Spinal cord (tissue), 10 donors: ENCODE results near the gene TNFSF4. TPM values are rescaled to one million over a fixed set of nuclear protein-coding genes. Genes with fewer than 3 reads are reported as not detected.
"Not testable (repeated sequence)": the region's sequence is repeated elsewhere in the genome, so short reads cannot be mapped to it uniquely, and the experiment has no call there.

Source experiments
- DNase-seq, 6 donors: peaks; one replicate each; pipeline versions ENCODE4 v3.0.0 to v3.0.0-alpha.2; 2013 to 2015; ENCODE audit warnings: low spot score in 6 of 6, low read depth in 4 of 6
- H3K27ac ChIP-seq: one replicate; pipeline ENCODE4 v1.5.1; 2013; ENCODE audit warnings: low read depth, low read length, control low read depth
- H3K27me3 ChIP-seq: one replicate; pipeline ENCODE4 v1.6.1; 2013; ENCODE audit warnings: low read length; ENCODE audit not compliant: control insufficient read depth, insufficient read depth
- H3K36me3 ChIP-seq: one replicate; pipeline ENCODE4 v1.6.1; 2013; ENCODE audit warnings: low read length; ENCODE audit not compliant: control insufficient read depth, insufficient read depth
- H3K4me1 ChIP-seq: one replicate; pipeline ENCODE4 v1.6.1; 2013; ENCODE audit warnings: low read length; ENCODE audit not compliant: control insufficient read depth, insufficient read depth
- H3K4me3 ChIP-seq: one replicate; pipeline ENCODE4 v1.5.1; 2013; ENCODE audit warnings: low read depth, low read length, control low read depth
- H3K9me3 ChIP-seq: one replicate; pipeline ENCODE4 v1.6.1; 2013; ENCODE audit warnings: low read length; ENCODE audit not compliant: control insufficient read depth, insufficient read depth
- WGBS: methylation state at CpG from one replicate; pipeline ENCODE4 v1.1.5; 2013; ENCODE audit warnings: missing lambda C conversion rate; ENCODE audit not compliant: insufficient coverage; 5-methylcytosine and 5-hydroxymethylcytosine counted together
- polyA plus RNA-seq, 2 donors: library from polyadenylated mRNA; unstranded; fragments of 120-200 nt; gene quantifications; one replicate each; pipeline ENCODE4 v1.2.1, GENCODE V29; 2013; ENCODE audit not compliant: insufficient read length in 2 of 2
- total RNA-seq, 2 donors: library from RNA; depleted of rRNA in 1 of 2; stranded (reverse); fragments of 120-200 nt in 1 of 2; fragments of >200 nt in 1 of 2; gene quantifications; one replicate each; pipeline versions ENCODE4 v1.2.3 to v1.2.4, GENCODE V29; 2013 to 2014
- donor health status: healthy.

The TNFSF4 gene
- total and polyA plus RNA-seq, 4 donors: 1.2 to 2.7 (median 1.5) TPM

GRCh38 chr1:173171152-173171551 is 36.0 kb downstream of the TNFSF4 start:
- no peaks in the 10 kb centered on the region for H3K4me1 ChIP-seq
- no peak for DNase-seq
- WGBS: 60% methylated on average over 1 of the region's 2 CpGs

GRCh38 chr1:173168941-173169340 is 38.2 kb downstream of the TNFSF4 start:
- H3K4me3 ChIP-seq: no peak overlapping the region
- H3K36me3 ChIP-seq: no peaks in the 10 kb centered on the region
- no peaks in the 10 kb centered on the region for H3K27me3 ChIP-seq
- no peak for DNase-seq
- H3K9me3 ChIP-seq: peaks cover 7% of the 10 kb centered on the region
- H3K4me1 ChIP-seq: no peaks in the 10 kb centered on the region
- WGBS: no CpG with 5 or more reads among the region's 2 CpGs
- H3K27ac ChIP-seq: no peak overlapping the region

More at GRCh38 chr1:173171152-173171551, 36.0 kb downstream of the TNFSF4 start:
- Histone ChIP-seq H3K27ac (no peak overlapping the region), H3K9me3 (peaks cover 7% of the 10 kb centered on the region), H3K4me3 (no peak overlapping the region), H3K36me3 (no peaks in the 10 kb centered on the region), H3K27me3 (no peaks in the 10 kb centered on the region)

GRCh38 chr1:173164686-173165085 is 42.4 kb downstream of the TNFSF4 start:
- H3K4me1 ChIP-seq: no peaks in the 10 kb centered on the region
- H3K27ac ChIP-seq: no peak overlapping the region
- no peaks in the 10 kb centered on the region for H3K27me3 ChIP-seq
- no peaks in the 10 kb centered on the region for H3K36me3 ChIP-seq
- no peak for DNase-seq
- H3K4me3 ChIP-seq: no peak overlapping the region
- H3K9me3 ChIP-seq: no peaks in the 10 kb centered on the region
- no CpG with 5 or more reads among the region's 7 CpGs for WGBS

GRCh38 chr1:173164178-173164577 is 43.0 kb downstream of the TNFSF4 start:
- DNase-seq: no peak
- no peak overlapping the region for H3K4me3 ChIP-seq
- H3K27ac ChIP-seq: no peak overlapping the region
- no peaks in the 10 kb centered on the region for H3K36me3 ChIP-seq
- H3K27me3 ChIP-seq: no peaks in the 10 kb centered on the region
- WGBS: no CpG with 5 or more reads among the region's 1 CpG
- no peaks in the 10 kb centered on the region for H3K9me3 ChIP-seq
- no peaks in the 10 kb centered on the region for H3K4me1 ChIP-seq

GRCh38 chr1:173163222-173163621 is 43.9 kb downstream of the TNFSF4 start:
- Histone ChIP-seq H3K4me3 (no peak overlapping the region), H3K9me3 (no peaks in the 10 kb centered on the region), H3K36me3 (no peaks in the 10 kb centered on the region), H3K27me3 (no peaks in the 10 kb centered on the region), H3K27ac (no peak overlapping the region), H3K4me1 (no peaks in the 10 kb centered on the region)
- no CpG with 5 or more reads among the region's 2 CpGs for WGBS
- no peak for DNase-seq

GRCh38 chr1:173162601-173163000 is 44.5 kb downstream of the TNFSF4 start:
- no peak for DNase-seq
- H3K27me3 ChIP-seq: no peaks in the 10 kb centered on the region
- H3K27ac ChIP-seq: no peak overlapping the region
- no peaks in the 10 kb centered on the region for H3K9me3 ChIP-seq
- H3K4me1 ChIP-seq: no peaks in the 10 kb centered on the region
- H3K4me3 ChIP-seq: no peak overlapping the region
- no peaks in the 10 kb centered on the region for H3K36me3 ChIP-seq
- no CpG with 5 or more reads among the region's 1 CpG for WGBS

GRCh38 chr1:173161510-173162221 is 45.5 kb downstream of the TNFSF4 start:
- Histone ChIP-seq H3K27me3 (no peaks in the 10 kb centered on the region), H3K36me3 (no peaks in the 10 kb centered on the region), H3K4me1 (no peaks in the 10 kb centered on the region), H3K4me3 (no peak overlapping the region), H3K27ac (no peak overlapping the region), H3K9me3 (no peaks in the 10 kb centered on the region)
- no peak for DNase-seq
- WGBS: no CpG with 5 or more reads among the region's 3 CpGs

GRCh38 chr1:173153964-173154363 is 53.2 kb downstream of the TNFSF4 start:
- H3K27ac ChIP-seq, H3K9me3 ChIP-seq, H3K4me3 ChIP-seq, H3K4me1 ChIP-seq, H3K27me3 ChIP-seq, H3K36me3 ChIP-seq, DNase-seq: not testable (repeated sequence)
- WGBS: over 99% methylated on average over 9 of the region's 9 CpGs

GRCh38 chr1:173153503-173153902 is 53.6 kb downstream of the TNFSF4 start:
- no peaks in the 10 kb centered on the region for H3K36me3 ChIP-seq
- no peak overlapping the region for H3K4me3 ChIP-seq
- no peaks in the 10 kb centered on the region for H3K4me1 ChIP-seq
- no peak for DNase-seq
- WGBS: 95% methylated on average over 4 of the region's 4 CpGs
- H3K9me3 ChIP-seq: peaks cover 3% of the 10 kb centered on the region
- no peaks in the 10 kb centered on the region for H3K27me3 ChIP-seq
- no peak overlapping the region for H3K27ac ChIP-seq

GRCh38 chr1:173152598-173152997 is 54.5 kb downstream of the TNFSF4 start:
- H3K4me3 ChIP-seq: no peak overlapping the region
- no peak overlapping the region for H3K27ac ChIP-seq
- no peaks in the 10 kb centered on the region for H3K4me1 ChIP-seq
- no CpG with 5 or more reads among the region's 2 CpGs for WGBS
- H3K27me3 ChIP-seq: no peaks in the 10 kb centered on the region
- H3K9me3 ChIP-seq: peaks cover 3% of the 10 kb centered on the region
- no peaks in the 10 kb centered on the region for H3K36me3 ChIP-seq
- no peak for DNase-seq
